ENCODE data around the gene TOMM6.
"Not testable (repeated sequence)": the region's sequence is repeated elsewhere in the genome, so short reads cannot be mapped to it uniquely, and the experiment has no call there.

The TOMM6 gene

DNA sequence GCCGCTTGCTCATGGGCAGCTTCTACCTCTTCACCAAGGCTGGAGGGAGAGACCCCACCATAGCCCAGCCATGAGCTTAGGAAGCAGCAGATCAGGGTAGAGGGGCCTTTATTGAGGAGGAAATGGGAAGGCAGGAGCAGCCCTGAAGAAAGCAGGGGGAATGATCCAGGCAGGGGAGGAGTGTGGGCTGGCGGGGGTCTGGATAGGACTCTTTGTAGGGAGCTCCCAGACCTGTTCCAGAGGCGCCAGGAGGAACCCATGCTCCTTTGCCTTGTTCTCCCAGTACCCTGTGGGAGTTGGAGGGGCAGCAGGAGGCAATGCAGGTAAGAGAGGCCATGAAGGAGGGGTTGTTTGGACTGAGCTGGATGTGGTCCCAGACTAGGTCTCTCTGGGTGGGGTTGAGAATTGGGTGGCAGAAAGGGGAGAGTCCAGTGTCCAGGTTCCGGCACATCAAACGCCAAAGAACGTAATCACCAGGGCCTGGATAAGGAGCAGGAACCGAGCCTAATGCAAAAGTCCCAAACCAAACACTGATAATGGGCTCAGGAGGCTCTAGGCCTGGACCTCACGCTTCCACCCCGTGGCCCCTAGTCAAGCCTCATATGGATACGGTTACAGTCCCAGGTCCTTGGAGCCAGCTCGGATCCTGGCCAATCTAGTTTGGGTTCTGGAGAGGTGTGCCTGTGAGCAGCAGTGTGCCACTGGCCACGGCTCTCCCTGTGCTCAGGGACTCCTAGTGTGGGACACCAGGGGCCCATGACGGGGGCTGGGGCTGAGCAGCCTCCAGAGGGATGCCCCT lies 28.2 kb upstream of the TOMM6 start:
- DNase-seq: no peak
- Mint-ChIP-seq H3K9me3 (no peaks in the 10 kb centered on the region), H3K27ac (peak overlapping the region; percentile 72), H3K4me1 (peaks cover 14% of the 10 kb centered on the region), H3K27me3 (ENCODE audit: low read depth, poor library complexity) (peaks cover 18% of the 10 kb centered on the region), H3K4me3 (no peak overlapping the region), H3K36me3 (ENCODE audit: low read depth) (no peaks in the 10 kb centered on the region)
- TF ChIP-seq, protein P1, sequence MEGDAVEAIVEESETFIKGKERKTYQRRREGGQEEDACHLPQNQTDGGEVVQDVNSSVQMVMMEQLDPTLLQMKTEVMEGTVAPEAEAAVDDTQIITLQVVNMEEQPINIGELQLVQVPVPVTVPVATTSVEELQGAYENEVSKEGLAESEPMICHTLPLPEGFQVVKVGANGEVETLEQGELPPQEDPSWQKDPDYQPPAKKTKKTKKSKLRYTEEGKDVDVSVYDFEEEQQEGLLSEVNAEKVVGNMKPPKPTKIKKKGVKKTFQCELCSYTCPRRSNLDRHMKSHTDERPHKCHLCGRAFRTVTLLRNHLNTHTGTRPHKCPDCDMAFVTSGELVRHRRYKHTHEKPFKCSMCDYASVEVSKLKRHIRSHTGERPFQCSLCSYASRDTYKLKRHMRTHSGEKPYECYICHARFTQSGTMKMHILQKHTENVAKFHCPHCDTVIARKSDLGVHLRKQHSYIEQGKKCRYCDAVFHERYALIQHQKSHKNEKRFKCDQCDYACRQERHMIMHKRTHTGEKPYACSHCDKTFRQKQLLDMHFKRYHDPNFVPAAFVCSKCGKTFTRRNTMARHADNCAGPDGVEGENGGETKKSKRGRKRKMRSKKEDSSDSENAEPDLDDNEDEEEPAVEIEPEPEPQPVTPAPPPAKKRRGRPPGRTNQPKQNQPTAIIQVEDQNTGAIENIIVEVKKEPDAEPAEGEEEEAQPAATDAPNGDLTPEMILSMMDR (IDR thresholded peaks at IDR 0.05): no peak

DNA sequence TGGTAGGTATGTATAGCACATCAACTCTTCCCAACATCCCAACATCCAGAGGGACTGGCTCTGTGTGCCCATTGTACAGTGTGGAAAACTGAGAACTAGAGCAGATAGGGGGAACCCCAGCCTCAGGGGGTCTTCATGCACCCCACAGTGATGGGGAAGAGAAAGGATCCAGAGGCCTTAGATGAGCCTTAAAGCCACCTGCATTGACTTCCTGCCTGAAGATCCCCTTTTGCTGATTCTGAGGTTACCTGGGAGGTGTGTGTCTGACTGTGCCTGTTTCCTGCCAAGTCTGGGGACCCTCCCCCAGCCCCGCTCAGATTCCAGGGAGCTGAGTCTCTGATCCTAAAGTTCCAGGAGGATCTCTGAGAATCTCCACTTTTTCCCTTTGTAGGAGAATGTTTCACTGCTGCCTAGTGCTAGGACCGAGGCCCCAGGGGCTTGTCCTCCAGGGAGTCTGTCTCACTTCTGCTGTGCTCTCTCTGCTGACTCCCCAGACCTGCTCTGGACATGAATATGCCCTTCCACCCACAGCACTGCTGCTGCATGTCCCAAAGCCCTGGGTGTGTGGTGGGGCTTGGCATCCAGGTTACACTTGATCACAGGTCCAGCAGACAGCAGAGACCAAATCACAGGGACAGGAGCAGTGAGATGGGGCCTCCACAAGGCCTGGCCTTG lies 27.5 kb upstream of the TOMM6 start:
- H3K9me3 Mint-ChIP-seq: no peaks in the 10 kb centered on the region
- no peaks in the 10 kb centered on the region for H3K36me3 Mint-ChIP-seq (ENCODE audit: low read depth)
- no peak overlapping the region for H3K27ac Mint-ChIP-seq
- H3K27me3 Mint-ChIP-seq (ENCODE audit: low read depth, poor library complexity): peaks cover 17% of the 10 kb centered on the region
- no peak overlapping the region for H3K4me3 Mint-ChIP-seq
- no peak for DNase-seq
- peaks cover 14% of the 10 kb centered on the region for H3K4me1 Mint-ChIP-seq
- TF ChIP-seq, protein P1 (IDR thresholded peaks at IDR 0.05): no peak

DNA sequence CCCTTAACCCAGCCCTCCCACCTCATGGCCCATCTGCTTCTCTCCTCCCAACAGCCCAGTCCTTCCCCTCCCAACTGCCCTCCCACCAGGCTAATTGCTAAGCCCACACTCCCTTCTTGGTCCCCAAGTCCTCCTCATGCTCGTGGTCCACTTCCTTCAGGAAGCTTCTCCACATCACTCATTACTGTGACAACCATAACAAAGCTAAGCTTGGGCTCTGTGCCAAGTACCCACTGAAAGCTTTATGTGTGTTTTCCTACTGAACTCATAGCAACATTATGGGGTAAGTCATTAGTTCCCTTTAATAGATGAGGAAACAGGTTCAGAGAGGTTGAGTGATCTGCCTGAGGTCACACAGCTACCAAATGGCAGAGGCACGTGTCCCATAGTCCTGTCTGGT lies 24.0 kb upstream of the TOMM6 start:
- no peaks in the 10 kb centered on the region for H3K36me3 Mint-ChIP-seq (ENCODE audit: low read depth)
- H3K4me1 Mint-ChIP-seq: peaks cover 29% of the 10 kb centered on the region
- peaks cover 19% of the 10 kb centered on the region for H3K27me3 Mint-ChIP-seq (ENCODE audit: low read depth, poor library complexity)
- no peak for DNase-seq
- TF ChIP-seq, protein P1 (IDR thresholded peaks at IDR 0.05): no peak
- H3K27ac Mint-ChIP-seq: no peak overlapping the region
- H3K4me3 Mint-ChIP-seq: no peak overlapping the region
- H3K9me3 Mint-ChIP-seq: no peaks in the 10 kb centered on the region

DNA sequence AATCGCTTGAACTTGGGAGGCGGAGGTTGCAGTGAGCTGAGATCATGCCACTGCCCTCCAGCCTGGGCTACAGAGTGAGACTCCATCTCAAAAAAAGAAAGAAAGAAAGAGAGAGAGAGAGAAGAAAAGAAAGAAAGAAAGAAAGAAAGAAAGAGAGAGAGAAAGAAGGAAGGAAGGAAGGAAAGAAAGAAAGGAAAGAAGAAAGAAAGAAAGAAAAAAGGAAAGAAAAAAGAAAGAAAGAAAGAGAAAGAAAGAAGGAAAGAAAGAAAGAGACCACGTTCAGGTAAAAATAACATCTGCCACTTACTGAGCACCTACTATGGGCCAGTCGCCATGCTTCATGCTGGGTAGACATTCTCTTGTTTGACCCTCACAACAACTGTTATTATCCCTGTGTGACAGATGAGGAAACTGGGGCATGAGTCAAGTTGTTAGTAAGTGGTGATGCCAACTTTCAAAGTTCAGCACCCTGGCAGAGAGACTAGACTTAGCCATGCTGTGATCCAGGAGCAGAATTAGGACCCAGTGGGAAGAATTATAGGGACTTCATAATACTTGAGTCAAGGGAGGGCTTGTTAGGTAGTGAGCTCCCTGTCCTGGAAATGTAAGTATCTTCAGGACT lies 21.3 kb upstream of the TOMM6 start:
- not testable (repeated sequence) for H3K27ac Mint-ChIP-seq
- Mint-ChIP-seq H3K27me3 (ENCODE audit: low read depth, poor library complexity) (peaks cover 13% of the 10 kb centered on the region), H3K4me1 (peaks cover 39% of the 10 kb centered on the region)

DNA sequence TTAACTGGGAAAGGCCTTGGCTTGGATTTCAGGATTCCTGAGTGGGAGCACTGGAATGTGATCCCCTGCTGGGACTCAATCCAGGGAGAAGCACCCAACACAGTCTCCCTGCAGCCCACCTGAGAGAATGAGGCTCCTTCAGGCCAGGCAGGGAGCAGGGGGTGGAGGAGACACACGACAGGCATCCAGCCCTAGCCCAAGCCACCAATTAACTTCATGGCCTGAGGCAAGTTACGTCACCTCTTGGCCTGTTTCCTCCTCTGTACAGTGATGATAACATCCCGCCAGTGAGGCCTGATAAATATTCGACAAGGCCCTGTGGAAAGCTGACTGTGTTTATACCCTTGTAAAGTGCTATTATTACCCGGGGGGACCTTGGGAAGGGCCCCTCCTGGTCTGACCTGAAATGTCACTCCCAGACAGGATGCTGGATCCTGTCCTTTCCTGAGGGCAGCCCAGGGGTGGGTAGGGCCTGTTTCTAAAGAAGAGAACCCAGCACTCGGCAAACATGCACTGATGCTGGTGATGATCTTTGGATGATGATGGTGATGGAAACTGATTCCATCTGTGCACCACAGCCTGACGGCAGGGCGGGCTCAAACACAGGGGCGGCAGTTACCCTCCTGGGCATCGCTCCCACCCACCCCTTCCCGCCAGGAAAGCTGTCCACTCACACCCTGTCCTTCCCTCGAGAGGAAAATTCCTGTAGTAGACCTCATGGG lies 20.2 kb upstream of the TOMM6 start:
- H3K4me3 Mint-ChIP-seq: no peak overlapping the region
- H3K27ac Mint-ChIP-seq: no peak overlapping the region
- no peaks in the 10 kb centered on the region for H3K9me3 Mint-ChIP-seq
- TF ChIP-seq, protein P1 (IDR thresholded peaks at IDR 0.05): no peak
- H3K4me1 Mint-ChIP-seq: peaks cover 39% of the 10 kb centered on the region
- peaks cover 12% of the 10 kb centered on the region for H3K36me3 Mint-ChIP-seq (ENCODE audit: low read depth)
- DNase-seq: no peak
- peaks cover 13% of the 10 kb centered on the region for H3K27me3 Mint-ChIP-seq (ENCODE audit: low read depth, poor library complexity)

More for the DNA sequence above, 21.3 kb upstream of the TOMM6 start:
- not testable (repeated sequence) for DNase-seq; H3K4me3 Mint-ChIP-seq; H3K9me3 Mint-ChIP-seq; H3K36me3 Mint-ChIP-seq (ENCODE audit: low read depth)

Data from nephron progenitor cell (in vitro differentiated cells).